ENCODE measurements around the gene HSP90AB1. TPM values are rescaled to one million over a fixed set of nuclear protein-coding genes. Genes with fewer than 3 reads are reported as not detected.

Gene HSP90AB1
- polyA plus RNA-seq, 1 experiment: 943 TPM

DNA sequence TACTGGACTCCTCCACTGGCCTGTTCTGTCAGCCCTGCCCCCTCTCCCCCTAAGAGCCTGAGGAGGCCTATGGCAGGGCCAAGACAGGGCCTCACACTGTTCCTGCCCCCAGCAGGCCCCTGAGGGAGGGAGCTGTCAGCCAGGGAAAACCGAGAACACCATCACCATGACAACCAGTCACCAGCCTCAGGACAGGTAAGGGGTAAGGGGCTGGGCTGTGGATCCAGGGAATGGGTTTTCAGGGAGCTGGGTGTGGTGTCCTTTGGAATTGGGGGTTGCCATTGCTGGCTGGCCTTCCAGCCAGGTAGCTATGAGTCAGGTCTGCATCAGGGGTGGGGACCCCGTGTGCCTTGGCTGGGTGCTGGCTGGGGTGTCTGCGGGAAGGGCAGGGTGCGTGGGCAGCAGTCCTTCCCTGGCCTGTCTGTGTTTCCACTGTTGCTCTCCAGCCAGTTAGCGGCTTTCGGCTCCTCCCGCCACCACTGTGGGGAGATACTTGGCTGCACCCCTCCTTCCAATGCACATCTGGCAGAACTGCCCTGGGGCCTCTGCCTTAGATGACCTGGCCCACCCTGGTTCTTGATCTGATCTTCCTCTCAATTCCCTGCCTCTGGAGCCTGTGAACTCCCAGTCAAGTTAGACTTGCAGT, 19.6 kb upstream of the HSP90AB1 start:
- TF ChIP-seq, protein P1, sequence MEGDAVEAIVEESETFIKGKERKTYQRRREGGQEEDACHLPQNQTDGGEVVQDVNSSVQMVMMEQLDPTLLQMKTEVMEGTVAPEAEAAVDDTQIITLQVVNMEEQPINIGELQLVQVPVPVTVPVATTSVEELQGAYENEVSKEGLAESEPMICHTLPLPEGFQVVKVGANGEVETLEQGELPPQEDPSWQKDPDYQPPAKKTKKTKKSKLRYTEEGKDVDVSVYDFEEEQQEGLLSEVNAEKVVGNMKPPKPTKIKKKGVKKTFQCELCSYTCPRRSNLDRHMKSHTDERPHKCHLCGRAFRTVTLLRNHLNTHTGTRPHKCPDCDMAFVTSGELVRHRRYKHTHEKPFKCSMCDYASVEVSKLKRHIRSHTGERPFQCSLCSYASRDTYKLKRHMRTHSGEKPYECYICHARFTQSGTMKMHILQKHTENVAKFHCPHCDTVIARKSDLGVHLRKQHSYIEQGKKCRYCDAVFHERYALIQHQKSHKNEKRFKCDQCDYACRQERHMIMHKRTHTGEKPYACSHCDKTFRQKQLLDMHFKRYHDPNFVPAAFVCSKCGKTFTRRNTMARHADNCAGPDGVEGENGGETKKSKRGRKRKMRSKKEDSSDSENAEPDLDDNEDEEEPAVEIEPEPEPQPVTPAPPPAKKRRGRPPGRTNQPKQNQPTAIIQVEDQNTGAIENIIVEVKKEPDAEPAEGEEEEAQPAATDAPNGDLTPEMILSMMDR (IDR thresholded peaks at IDR 0.05; ENCODE audit: low read depth, low read length): no peak
- POLR2A ChIA-PET: interaction anchor here (0.9 kb wide), 1 partner anchor 19 kb away, joined by 3 read pairs; the partner anchor contains the start of gene HSP90AB1
- CTCF ChIA-PET: interaction anchor here (0.8 to 8.8 kb wide), 3 partner anchors 8 to 54 kb away, joined by 3 to 83 read pairs (median 4); no protein-coding TSS in a partner anchor
- Histone ChIP-seq H3K27ac (ENCODE audit: low read depth, low read length) (no peak overlapping the region), H3K27me3 (ENCODE audit: control insufficient read depth, insufficient read depth, low read length) (no peaks in the 10 kb centered on the region), H3K9me3 (ENCODE audit: control insufficient read depth, insufficient read depth, low read length) (no peaks in the 10 kb centered on the region), H3K4me3 (ENCODE audit: low read depth, low read length) (no peak overlapping the region)
- no peak for DNase-seq (ENCODE audit: low read depth, low spot score)

DNA sequence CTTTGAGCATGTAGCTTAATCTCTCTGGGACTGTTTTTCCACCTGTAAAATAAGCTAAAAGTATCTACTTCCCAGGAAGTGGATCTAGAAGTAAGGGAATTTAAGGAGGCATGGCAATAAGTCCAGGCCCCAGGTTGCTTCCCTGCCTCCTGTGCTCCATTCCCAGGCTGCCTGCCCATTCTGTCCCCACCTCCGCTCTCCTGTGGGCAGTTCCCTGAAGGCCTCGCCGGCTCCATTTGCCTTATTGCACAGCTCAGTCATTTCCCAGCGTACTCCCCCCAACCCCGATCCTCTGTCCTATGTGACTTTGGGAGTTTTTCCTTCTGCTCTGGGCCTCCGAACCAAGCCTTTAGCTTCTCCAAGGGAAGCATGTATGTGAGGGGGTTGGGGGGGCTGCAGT, 18.9 kb upstream of the HSP90AB1 start:
- POLR2A ChIA-PET: interaction anchor here (0.9 kb wide), 1 partner anchor 19 kb away, joined by 3 read pairs; the partner anchor contains the start of gene HSP90AB1

GRCh38 chr6:44228433-44228832, 18.5 kb upstream of the HSP90AB1 start:
- no peaks in the 10 kb centered on the region for H3K9me3 ChIP-seq (ENCODE audit: control insufficient read depth, insufficient read depth, low read length)
- TF ChIP-seq, protein P1 (IDR thresholded peaks at IDR 0.05; ENCODE audit: low read depth, low read length): no peak
- CTCF ChIA-PET: no interaction called here
- DNase-seq (ENCODE audit: low read depth, low spot score): no peak
- no peaks in the 10 kb centered on the region for H3K27me3 ChIP-seq (ENCODE audit: control insufficient read depth, insufficient read depth, low read length)
- H3K4me3 ChIP-seq (ENCODE audit: low read depth, low read length): no peak overlapping the region
- POLR2A ChIA-PET: no interaction called here
- no peak overlapping the region for H3K27ac ChIP-seq (ENCODE audit: low read depth, low read length)

More for the DNA sequence above, 18.9 kb upstream of the HSP90AB1 start:
- DNase-seq (ENCODE audit: low read depth, low spot score): no peak
- no peaks in the 10 kb centered on the region for H3K27me3 ChIP-seq (ENCODE audit: control insufficient read depth, insufficient read depth, low read length)
- no peak overlapping the region for H3K27ac ChIP-seq (ENCODE audit: low read depth, low read length)
- H3K9me3 ChIP-seq (ENCODE audit: control insufficient read depth, insufficient read depth, low read length): no peaks in the 10 kb centered on the region
- H3K4me3 ChIP-seq (ENCODE audit: low read depth, low read length): no peak overlapping the region
- TF ChIP-seq, protein P1 (IDR thresholded peaks at IDR 0.05; ENCODE audit: low read depth, low read length): no peak
- CTCF ChIA-PET: interaction anchor here (0.8 kb wide), 1 partner anchor 55 kb away, joined by 4 read pairs; no protein-coding TSS in a partner anchor

DNA sequence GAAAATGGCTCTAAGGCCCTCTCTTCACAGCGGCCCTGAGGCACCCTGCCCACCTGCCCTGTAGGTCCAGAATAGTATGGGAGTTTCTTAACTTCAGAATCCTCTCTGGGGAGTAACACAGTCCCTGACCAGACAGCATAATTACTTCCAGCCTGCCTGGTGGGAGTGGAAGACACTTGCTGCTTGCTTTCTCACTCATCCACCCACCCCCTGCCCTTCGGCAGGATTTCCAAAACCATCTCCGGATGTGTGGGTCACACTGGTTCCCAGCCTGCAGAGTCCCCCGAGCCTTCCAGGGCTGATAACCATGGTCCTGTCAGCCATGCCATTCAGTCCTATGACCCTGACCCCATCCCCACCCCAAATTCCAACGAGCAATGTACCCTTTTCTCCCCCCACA, 18.1 kb upstream of the HSP90AB1 start:
- POLR2A ChIA-PET: no interaction called here

More for the DNA sequence above, 18.1 kb upstream of the HSP90AB1 start:
- TF ChIP-seq, protein P1 (IDR thresholded peaks at IDR 0.05; ENCODE audit: low read depth, low read length): no peak
- H3K27ac ChIP-seq (ENCODE audit: low read depth, low read length): no peak overlapping the region
- no peak for DNase-seq (ENCODE audit: low read depth, low spot score)
- H3K4me3 ChIP-seq (ENCODE audit: low read depth, low read length): no peak overlapping the region
- no peaks in the 10 kb centered on the region for H3K9me3 ChIP-seq (ENCODE audit: control insufficient read depth, insufficient read depth, low read length)
- no peaks in the 10 kb centered on the region for H3K27me3 ChIP-seq (ENCODE audit: control insufficient read depth, insufficient read depth, low read length)
- CTCF ChIA-PET: no interaction called here
